GM10248 (cell line): ENCODE results near the gene TMC6.

Source experiments
- CTCF ChIA-PET: fragments of 300-600 bp; sonication (Branson Sonifier 250); formaldehyde crosslinking; extraction: SDS; loops from one replicate; lab custom pipeline; 2021; ENCODE audit warnings: antibody characterized with exemption; lab: Yijun Ruan, JAX
- POLR2A ChIA-PET: fragments of 350-650 bp; sonication (Branson Sonifier 250); formaldehyde crosslinking; extraction: SDS; loops from one replicate; lab custom pipeline; 2020; ENCODE audit warnings: antibody characterized with exemption; lab: Yijun Ruan, JAX
- DNase-seq: peaks from one replicate; pipeline ENCODE4 v3.0.0; 2012; ENCODE audit errors: extremely low spot score
- CTCF ChIP-seq: IDR thresholded peaks from 2 replicates; pipeline ENCODE4 v1.5.1; 2012; ENCODE audit warnings: mild to moderate bottlenecking, low read depth; ENCODE audit errors: extremely low read depth, missing control alignments, control extremely low read depth

The TMC6 gene

GRCh38 chr17:78111016-78111726, 17.4 kb downstream of the TMC6 start:
- ChIA-PET POLR2A (no interaction called here), CTCF (interaction anchor here (0.7 to 4.6 kb wide), 5 partner anchors 26 to 140 kb away, joined by 3 to 24 read pairs (median 3); no protein-coding TSS in a partner anchor)
- no peak for TF ChIP-seq CTCF
- DNase-seq = no peak

- ChIA-PET POLR2A (no interaction called here), CTCF (interaction anchor here (0.8 to 1.8 kb wide), 4 partner anchors 25 to 139 kb away, joined by 3 to 14 read pairs (median 3); no protein-coding TSS in a partner anchor)
- no peak for DNase-seq
- TF ChIP-seq CTCF = no peak
Measured at GRCh38 chr17:78110363-78111015, 18.1 kb downstream of the TMC6 start.

GRCh38 chr17:78109489-78109761, 19.1 kb downstream of the TMC6 start:
- ChIA-PET POLR2A (interaction anchor here (0.7 kb wide), 1 partner anchor 35 kb away, joined by 4 read pairs; no protein-coding TSS in a partner anchor), CTCF (interaction anchor here (1.1 to 1.7 kb wide), 4 partner anchors 24 to 142 kb away, joined by 3 to 6 read pairs (median 5); no protein-coding TSS in a partner anchor)
- TF ChIP-seq CTCF = no peak
- no peak for DNase-seq

- no peak for DNase-seq
- POLR2A ChIA-PET = interaction anchor here (0.7 kb wide), 1 partner anchor 35 kb away, joined by 4 read pairs; no protein-coding TSS in a partner anchor
- no peak for TF ChIP-seq CTCF
- CTCF ChIA-PET = interaction anchor here (1.1 to 1.7 kb wide), 4 partner anchors 24 to 143 kb away, joined by 3 to 6 read pairs (median 5); no protein-coding TSS in a partner anchor
Measured at GRCh38 chr17:78108726-78109488, 19.6 kb downstream of the TMC6 start.

- TF ChIP-seq CTCF = no peak
- CTCF ChIA-PET = interaction anchor here (1.4 kb wide), 2 partner anchors 23 to 143 kb away, joined by 4 to 6 read pairs; no protein-coding TSS in a partner anchor
- POLR2A ChIA-PET = no interaction called here
- DNase-seq = no peak
Measured at GRCh38 chr17:78107976-78108725, 20.4 kb downstream of the TMC6 start.

GRCh38 chr17:78107457-78107856, 21.1 kb downstream of the TMC6 start:
- CTCF ChIA-PET = no interaction called here
- POLR2A ChIA-PET = no interaction called here
- DNase-seq = no peak
- TF ChIP-seq CTCF = no peak
